IMR-90 (cell line): ENCODE results near the gene EIF1B. TPM values are rescaled to one million over a fixed set of nuclear protein-coding genes. Genes with fewer than 3 reads are reported as not detected.
A peak's percentile ranks its signal among the peaks of the same experiment; 100 is the strongest.

ENCODE experiments used
- ATAC-seq: fragments of 200-7000 bp; cut with Tn5 transposase; 2 replicates; pipeline ENCODE4 v1.9.1; 2020; ENCODE audit warnings: low read depth, mild to moderate bottlenecking, moderate library complexity
- BruUV-seq: library from RNA; stranded (reverse); fragments of 400-500 nt; replicated peaks from 2 replicates; lab custom pipeline; 2021; lab: Mats Ljungman, UMichigan
- CTCF ChIA-PET: fragments of 300-600 bp; formaldehyde crosslinking; extraction: SDS; loops from one replicate; lab custom pipeline; 2021; ENCODE audit warnings: antibody characterized with exemption; lab: Yijun Ruan, JAX
- POLR2A ChIA-PET: fragments of 300-600 bp; sonication (Branson Sonifier 250); formaldehyde crosslinking; loops from one replicate; lab custom pipeline; 2022; ENCODE audit warnings: antibody characterized with exemption; ENCODE audit not compliant: unreplicated experiment; lab: Charles Lee
- DNase-seq: peaks from one replicate; pipeline ENCODE4 v3.0.0; 2013
- H2AFZ ChIP-seq: replicated peaks from 2 replicates; pipeline ENCODE3; 2013; ENCODE audit warnings: low read length, mild to moderate bottlenecking; ENCODE audit not compliant: poor library complexity
- H2AK5ac ChIP-seq: 2 replicates; pipeline ENCODE4 v1.6.1; 2013; ENCODE audit warnings: low read depth, low read length, inconsistent platforms
- H2AK9ac ChIP-seq: replicated peaks from 2 replicates; pipeline ENCODE3; 2013; ENCODE audit warnings: mild to moderate bottlenecking, low read depth, low read length, moderate library complexity; ENCODE audit not compliant: poor library complexity
- H2BK120ac ChIP-seq: 2 replicates; pipeline ENCODE4 v1.6.1; 2013; ENCODE audit warnings: low read depth, low read length, inconsistent platforms
- H2BK15ac ChIP-seq: 3 replicates; pipeline ENCODE4 v1.6.1; 2013; ENCODE audit warnings: low read depth, low read length, inconsistent platforms
- H2BK20ac ChIP-seq: 2 replicates; pipeline ENCODE4 v1.6.1; 2013; ENCODE audit warnings: low read depth, mild to moderate bottlenecking, inconsistent platforms, low read length, moderate library complexity
- H2BK5ac ChIP-seq: 2 replicates; pipeline ENCODE4 v1.6.1; 2013; ENCODE audit warnings: mild to moderate bottlenecking, low read depth, low read length, inconsistent platforms; ENCODE audit not compliant: poor library complexity, severe bottlenecking
- H3K14ac ChIP-seq: replicated peaks from 2 replicates; pipeline ENCODE4 v1.6.1; 2013; ENCODE audit warnings: low read depth, low read length, inconsistent platforms
- H3K18ac ChIP-seq: 2 replicates; pipeline ENCODE4 v1.6.1; 2013; ENCODE audit warnings: low read depth, low read length, control low read depth
- H3K23ac ChIP-seq: 2 replicates; pipeline ENCODE4 v1.6.1; 2013; ENCODE audit warnings: low read depth, low read length, inconsistent platforms
- H3K27ac ChIP-seq: 2 replicates; pipeline ENCODE4 v1.5.1; 2013; ENCODE audit warnings: mild to moderate bottlenecking, control low read depth, low read length; ENCODE audit not compliant: insufficient read depth
- H3K27me3 ChIP-seq: 2 replicates; pipeline ENCODE4 v1.6.1; 2013; ENCODE audit warnings: low read length; ENCODE audit not compliant: control insufficient read depth, insufficient read depth
- H3K36me3 ChIP-seq: 2 replicates; pipeline ENCODE4 v1.6.1; 2013; ENCODE audit warnings: low read length, mixed read lengths; ENCODE audit not compliant: control insufficient read depth, insufficient read depth
- H3K4ac ChIP-seq: 2 replicates; pipeline ENCODE4 v1.6.1; 2013; ENCODE audit warnings: low read depth, low read length, inconsistent platforms
- H3K4me1 ChIP-seq: 2 replicates; pipeline ENCODE4 v1.6.1; 2013; ENCODE audit warnings: low read length, mixed read lengths; ENCODE audit not compliant: control insufficient read depth, insufficient read depth
- H3K4me2 ChIP-seq: 2 replicates; pipeline ENCODE4 v1.6.1; 2013; ENCODE audit warnings: low read depth, mild to moderate bottlenecking, control low read depth, low read length, moderate library complexity
- H3K4me3 ChIP-seq: 2 replicates; pipeline ENCODE4 v1.5.1; 2013; ENCODE audit warnings: low read depth, mild to moderate bottlenecking, control low read depth, low read length, moderate library complexity; ENCODE audit not compliant: insufficient read depth
- H3K56ac ChIP-seq: 2 replicates; pipeline ENCODE4 v1.6.1; 2013; ENCODE audit warnings: low read length, inconsistent platforms; ENCODE audit not compliant: insufficient read depth; ENCODE audit errors: extremely low read depth
- H3K79me1 ChIP-seq, 2 experiments: 2 replicates each; pipeline ENCODE4 v1.6.1; 2013; ENCODE audit warnings: low read length in 2 of 2, inconsistent platforms in 1 of 2, low read depth in 1 of 2
- H3K9ac ChIP-seq: 2 replicates; pipeline ENCODE4 v1.6.1; 2013; ENCODE audit warnings: low read depth, low read length, control low read depth
- H3K9me1 ChIP-seq: 2 replicates; pipeline ENCODE4 v1.6.1; 2013; ENCODE audit warnings: low read length, inconsistent platforms; ENCODE audit not compliant: insufficient read depth
- H3K9me3 ChIP-seq: 2 replicates; pipeline ENCODE4 v1.6.1; 2013; ENCODE audit warnings: low read length; ENCODE audit not compliant: control insufficient read depth, insufficient read depth
- H4K20me1 ChIP-seq: 2 replicates; pipeline ENCODE4 v1.6.1; 2013; ENCODE audit warnings: low read length, inconsistent platforms; ENCODE audit not compliant: insufficient read depth
- H4K5ac ChIP-seq: 2 replicates; pipeline ENCODE4 v1.6.1; 2013; ENCODE audit warnings: mild to moderate bottlenecking, low read depth, low read length, control low read depth
- H4K8ac ChIP-seq, 2 experiments: 2 replicates each; pipeline ENCODE4 v1.6.1; 2013; ENCODE audit warnings: low read depth in 2 of 2, low read length in 2 of 2, control low read depth in 1 of 2, inconsistent platforms in 1 of 2
- H4K91ac ChIP-seq: 2 replicates; pipeline ENCODE4 v1.6.1; 2013; ENCODE audit warnings: low read depth, low read length, inconsistent platforms; ENCODE audit not compliant: insufficient read depth
- CEBPB ChIP-seq: IDR thresholded peaks from 2 replicates; pipeline ENCODE4 v1.6.1; 2012; ENCODE audit warnings: low read depth, low read length, improper control_type of control experiment
- MAFK ChIP-seq: IDR thresholded peaks from 2 replicates; pipeline ENCODE4 v1.6.1; 2012; ENCODE audit warnings: low read depth, low read length, improper control_type of control experiment
- WGBS, 2 experiments: methylation state at CpG; one replicate each; pipeline versions ENCODE4 v1.1.5 to v1.1.7; 2013; ENCODE audit warnings: missing lambda C conversion rate in 2 of 2; ENCODE audit not compliant: insufficient read length in 1 of 2; ENCODE audit errors: extremely low coverage in 2 of 2; 5-methylcytosine and 5-hydroxymethylcytosine counted together
- dilution Hi-C: fragments of 300-500 bp; cut with HindIII; formaldehyde crosslinking; loops from one replicate; pipeline ENCODE4 v1.14.3; 2018; ENCODE audit warnings: low sequenced_read_pairs; ENCODE audit not compliant: unreplicated experiment
- in situ Hi-C: fragments of 300-500 bp; cut with MboI; formaldehyde crosslinking; loops from 3 replicates; pipeline ENCODE4 v1.14.3; 2019; ENCODE audit warnings: low sequenced_read_pairs, inconsistent platforms, mixed read lengths
- intact Hi-C: fragments of 100-400 bp; cut with micrococcal nuclease; formaldehyde crosslinking; loops from 2 replicates; pipeline ENCODE4 v1.10.0; 2022
- polyA plus RNA-seq, 3 experiments: library from polyadenylated mRNA; depleted of rRNA; stranded (reverse); fragments of >200 nt; gene quantifications; 2 replicates each; pipeline ENCODE4 v1.2.3, GENCODE V29; 2012; ENCODE audit warnings: low replicate concordance in 1 of 3
- total RNA-seq: library from RNA; depleted of rRNA; stranded (reverse); fragments of >200 nt; gene quantifications from 2 replicates; pipeline ENCODE4 v1.2.3, GENCODE V29; 2012

Gene EIF1B
- total and polyA plus RNA-seq, 2 of the 4 experiments (the other 2 are of a cell fraction): 11.3 to 25.9 TPM

DNA sequence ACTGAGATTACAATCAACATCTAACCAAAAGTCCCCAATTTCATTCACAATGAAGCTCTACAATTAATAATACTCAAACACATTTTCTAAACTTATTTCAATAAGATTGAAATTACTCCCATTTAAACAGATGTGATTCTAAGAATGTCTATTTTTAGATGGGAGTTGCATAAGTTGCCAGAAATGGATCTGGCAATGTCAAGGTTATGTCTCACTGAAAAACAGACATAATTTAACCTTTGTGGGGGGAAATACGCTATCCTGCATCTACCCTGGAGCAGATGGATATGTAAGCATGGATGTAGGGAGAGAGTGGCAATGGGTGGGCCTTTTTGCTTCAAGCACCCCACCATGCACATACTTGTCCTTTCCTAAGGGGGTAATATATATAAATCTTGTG, 6.7 kb upstream of the EIF1B start:
- no peak overlapping the region for H2BK5ac ChIP-seq
- H3K27me3 ChIP-seq: no peaks in the 10 kb centered on the region
- no peak overlapping the region for H2AK9ac ChIP-seq
- no peak overlapping the region for H3K4me2 ChIP-seq
- no peak overlapping the region for H2AFZ ChIP-seq
- H3K14ac ChIP-seq: no peak overlapping the region
- H3K56ac ChIP-seq: no peak overlapping the region
- no peak overlapping the region for H3K9ac ChIP-seq
- H3K36me3 ChIP-seq: no peaks in the 10 kb centered on the region
- no peak overlapping the region for H3K18ac ChIP-seq
- dilution Hi-C loops: no loop called here
- H4K5ac ChIP-seq: no peak overlapping the region
- H2BK20ac ChIP-seq: no peak overlapping the region
- no peak overlapping the region for H3K27ac ChIP-seq
- no peaks in the 10 kb centered on the region for H3K79me1 ChIP-seq
- intact Hi-C loops: no loop called here
- no peak overlapping the region for H4K8ac ChIP-seq
- ChIA-PET CTCF (no interaction called here), POLR2A (no interaction called here)
- no peak overlapping the region for H3K23ac ChIP-seq
- ATAC-seq: no peak
- WGBS, 2 experiments: no CpG with 5 or more reads among the region's 1 CpG
- peak; percentile 16 for DNase-seq
- no peak overlapping the region for H2BK120ac ChIP-seq
- H3K9me3 ChIP-seq: no peaks in the 10 kb centered on the region
- no peaks in the 10 kb centered on the region for H4K20me1 ChIP-seq
- in situ Hi-C loops: no loop called here
- H3K4me1 ChIP-seq: no peaks in the 10 kb centered on the region; the same call in 1 of the 2 replicates
- H2BK15ac ChIP-seq: no peak overlapping the region
- BruUV-seq: no TSS peak
- H4K91ac ChIP-seq: no peak overlapping the region
- no peak overlapping the region for H3K4ac ChIP-seq
- no peak overlapping the region for H3K4me3 ChIP-seq
- no peaks in the 10 kb centered on the region for H3K9me1 ChIP-seq
- H2AK5ac ChIP-seq: no peak overlapping the region
- 0 out of 2 replicates have a peak, but pooled peaks have one; percentile 1 for TF ChIP-seq CEBPB
- TF ChIP-seq MAFK: no peak
